ENCODE measurements around the gene TRIM14.

Gene TRIM14

GRCh38 chr9:98034593-98035546 lies 84.2 kb downstream of the TRIM14 start:
- Histone ChIP-seq H3K4me1 (ENCODE audit: low read depth, poor library complexity, severe bottlenecking) (no peaks in the 10 kb centered on the region), H3K79me2 (ENCODE audit: insufficient read depth, low read depth) (no peaks in the 10 kb centered on the region), H3K27me3 (ENCODE audit: insufficient read depth, low read depth) (no peaks in the 10 kb centered on the region), H3K36me3 (ENCODE audit: insufficient read depth) (no peaks in the 10 kb centered on the region), H2AFZ (ENCODE audit: low read depth) (peak overlapping the region; percentile 43), H3K9ac (no peak overlapping the region), H3K27ac (no peak overlapping the region), H3K4me2 (peak overlapping the region; percentile 31), H3K4me3 (IDR thresholded peaks at IDR 0.05; ENCODE audit: insufficient read depth, low read depth, low read length) (no peak overlapping the region), H4K20me1 (ENCODE audit: insufficient read depth) (no peaks in the 10 kb centered on the region)
- TF ChIP-seq CTCF (conservative IDR thresholded peaks at IDR 0.05; ENCODE audit: low read depth, low read length) = peak; percentile 89

- no peak overlapping the region for H3K27ac ChIP-seq
- H2AFZ ChIP-seq (ENCODE audit: low read depth) = no peak overlapping the region
- H4K20me1 ChIP-seq (ENCODE audit: insufficient read depth) = no peaks in the 10 kb centered on the region
- H3K4me3 ChIP-seq (IDR thresholded peaks at IDR 0.05; ENCODE audit: insufficient read depth, low read depth, low read length) = no peak overlapping the region
- no peaks in the 10 kb centered on the region for H3K79me2 ChIP-seq (ENCODE audit: insufficient read depth, low read depth)
- H3K4me2 ChIP-seq = no peak overlapping the region
- H3K4me1 ChIP-seq (ENCODE audit: low read depth, poor library complexity, severe bottlenecking) = no peaks in the 10 kb centered on the region
- H3K36me3 ChIP-seq (ENCODE audit: insufficient read depth) = no peaks in the 10 kb centered on the region
- H3K9ac ChIP-seq = no peak overlapping the region
- no peaks in the 10 kb centered on the region for H3K27me3 ChIP-seq (ENCODE audit: insufficient read depth, low read depth)
- TF ChIP-seq CTCF (conservative IDR thresholded peaks at IDR 0.05; ENCODE audit: low read depth, low read length) = no peak
Measured at GRCh38 chr9:98031935-98032334, 87.1 kb downstream of the TRIM14 start.

GRCh38 chr9:98031169-98031568 lies 87.9 kb downstream of the TRIM14 start:
- no peak overlapping the region for H3K27ac ChIP-seq
- H3K9ac ChIP-seq = no peak overlapping the region
- H3K36me3 ChIP-seq (ENCODE audit: insufficient read depth) = no peaks in the 10 kb centered on the region
- no peaks in the 10 kb centered on the region for H4K20me1 ChIP-seq (ENCODE audit: insufficient read depth)
- no peak overlapping the region for H3K4me3 ChIP-seq (IDR thresholded peaks at IDR 0.05; ENCODE audit: insufficient read depth, low read depth, low read length)
- H3K4me1 ChIP-seq (ENCODE audit: low read depth, poor library complexity, severe bottlenecking) = no peaks in the 10 kb centered on the region
- H3K79me2 ChIP-seq (ENCODE audit: insufficient read depth, low read depth) = no peaks in the 10 kb centered on the region
- TF ChIP-seq CTCF (conservative IDR thresholded peaks at IDR 0.05; ENCODE audit: low read depth, low read length) = no peak
- no peak overlapping the region for H3K4me2 ChIP-seq
- H3K27me3 ChIP-seq (ENCODE audit: insufficient read depth, low read depth) = no peaks in the 10 kb centered on the region
- H2AFZ ChIP-seq (ENCODE audit: low read depth) = no peak overlapping the region

GRCh38 chr9:98024702-98025101 lies 94.3 kb downstream of the TRIM14 start:
- H3K9ac ChIP-seq = no peak overlapping the region
- no peak overlapping the region for H2AFZ ChIP-seq (ENCODE audit: low read depth)
- no peak overlapping the region for H3K4me2 ChIP-seq
- H4K20me1 ChIP-seq (ENCODE audit: insufficient read depth) = no peaks in the 10 kb centered on the region
- no peaks in the 10 kb centered on the region for H3K4me1 ChIP-seq (ENCODE audit: low read depth, poor library complexity, severe bottlenecking)
- no peak for TF ChIP-seq CTCF (conservative IDR thresholded peaks at IDR 0.05; ENCODE audit: low read depth, low read length)
- H3K27ac ChIP-seq = no peak overlapping the region
- no peaks in the 10 kb centered on the region for H3K36me3 ChIP-seq (ENCODE audit: insufficient read depth)
- H3K4me3 ChIP-seq (IDR thresholded peaks at IDR 0.05; ENCODE audit: insufficient read depth, low read depth, low read length) = no peak overlapping the region
- no peaks in the 10 kb centered on the region for H3K79me2 ChIP-seq (ENCODE audit: insufficient read depth, low read depth)
- H3K27me3 ChIP-seq (ENCODE audit: insufficient read depth, low read depth) = no peaks in the 10 kb centered on the region
